ENCODE measurements around the gene PAK4.

- no peak for TF ChIP-seq REST (IDR thresholded peaks at IDR 0.05; ENCODE audit: borderline replicate concordance)
- TF ChIP-seq REST (CRISPR knock-in tag; IDR thresholded peaks at IDR 0.05; ENCODE audit: low read depth): no peak
- no peak for TF ChIP-seq CC2D1A (IDR thresholded peaks at IDR 0.05)
- TF ChIP-seq U2AF2 (optimal IDR thresholded peaks at IDR 0.05; ENCODE audit: low read depth, low read length): no peak
- TF ChIP-seq CTCF (IDR thresholded peaks at IDR 0.05 in 2 of 3, conservative IDR thresholded peaks at IDR 0.05 in 1 of 3; ENCODE audit: insufficient read depth in 2 of 3, low read depth in 1 of 3, low read length in 3 of 3): no peak
Observed at GRCh38 chr19:39077323-39077722, 48.3 kb upstream of the PAK4 start.
